Gastrocnemius medialis (tissue), 4 donors: ENCODE results near the gene SNRK.

Source experiments
- CTCF ChIP-seq, 5 experiments: fragments of 450-650 bp in 3 of 5; fragments of 200-600 bp in 2 of 5; sonication (generic) in 2 of 5; IDR thresholded peaks in 4 of 5; conservative IDR thresholded peaks in 1 of 5; 1 replicate in 4 of 5; 2 replicates in 1 of 5; pipeline ENCODE4 v1.5.1; 2016 to 2019; ENCODE audit warnings: antibody characterized with exemption in 5 of 5, mild to moderate bottlenecking in 3 of 5, moderate library complexity in 3 of 5
- POLR2A ChIP-seq, 2 donors: fragments of 450-650 bp; IDR thresholded peaks; one replicate each; pipeline ENCODE4 v1.6.1; 2017; ENCODE audit warnings: antibody characterized with exemption in 2 of 2, mild to moderate bottlenecking in 2 of 2, moderate library complexity in 2 of 2

- TF ChIP-seq POLR2A (IDR thresholded peaks at IDR 0.05) (no peak), CTCF (IDR thresholded peaks at IDR 0.05 in 4 of 5, conservative IDR thresholded peaks at IDR 0.05 in 1 of 5) (no peak)
Measured at GRCh38 chr3:43273416-43273815, 12.9 kb upstream of the SNRK start.
